ENCODE data around the gene DYSF.

DNA sequence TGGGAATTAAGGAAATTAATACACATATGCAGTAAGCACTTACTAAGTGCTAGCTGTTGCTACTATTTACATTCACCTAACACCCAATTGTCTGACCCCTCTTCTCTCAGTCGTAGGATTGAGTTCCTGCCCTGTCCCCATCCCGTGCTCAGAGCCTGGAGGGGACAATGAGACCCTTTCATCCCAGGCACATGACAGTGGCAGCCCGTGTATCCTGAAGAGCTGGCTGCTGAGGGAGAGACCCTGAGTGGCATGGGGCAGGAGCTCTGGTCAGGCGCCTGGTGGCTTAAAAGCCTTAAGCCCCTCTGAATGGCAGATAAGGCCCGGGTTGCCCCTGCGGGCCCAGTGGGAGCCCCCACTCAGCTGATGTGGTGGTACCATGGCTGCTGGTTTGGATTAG is 99.0 kb downstream of the DYSF start:
- no peak for TF ChIP-seq POLR2A (IDR thresholded peaks at IDR 0.05)
- TF ChIP-seq, protein P1, sequence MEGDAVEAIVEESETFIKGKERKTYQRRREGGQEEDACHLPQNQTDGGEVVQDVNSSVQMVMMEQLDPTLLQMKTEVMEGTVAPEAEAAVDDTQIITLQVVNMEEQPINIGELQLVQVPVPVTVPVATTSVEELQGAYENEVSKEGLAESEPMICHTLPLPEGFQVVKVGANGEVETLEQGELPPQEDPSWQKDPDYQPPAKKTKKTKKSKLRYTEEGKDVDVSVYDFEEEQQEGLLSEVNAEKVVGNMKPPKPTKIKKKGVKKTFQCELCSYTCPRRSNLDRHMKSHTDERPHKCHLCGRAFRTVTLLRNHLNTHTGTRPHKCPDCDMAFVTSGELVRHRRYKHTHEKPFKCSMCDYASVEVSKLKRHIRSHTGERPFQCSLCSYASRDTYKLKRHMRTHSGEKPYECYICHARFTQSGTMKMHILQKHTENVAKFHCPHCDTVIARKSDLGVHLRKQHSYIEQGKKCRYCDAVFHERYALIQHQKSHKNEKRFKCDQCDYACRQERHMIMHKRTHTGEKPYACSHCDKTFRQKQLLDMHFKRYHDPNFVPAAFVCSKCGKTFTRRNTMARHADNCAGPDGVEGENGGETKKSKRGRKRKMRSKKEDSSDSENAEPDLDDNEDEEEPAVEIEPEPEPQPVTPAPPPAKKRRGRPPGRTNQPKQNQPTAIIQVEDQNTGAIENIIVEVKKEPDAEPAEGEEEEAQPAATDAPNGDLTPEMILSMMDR (IDR thresholded peaks at IDR 0.05), result no peak
